Chondrocyte (in vitro differentiated cells): ENCODE measurements around the gene TMEM231. TPM values are rescaled to one million over a fixed set of nuclear protein-coding genes. Genes with fewer than 3 reads are reported as not detected.

Experiments
- DNase-seq: peaks from one replicate; pipeline ENCODE4 v3.0.0; 2021; ENCODE audit warnings: mixed read lengths, low spot score
- H3K27ac Mint-ChIP-seq: one replicate; pipeline ENCODE4 v1.8.0; 2021; ENCODE audit warnings: mild to moderate bottlenecking, moderate library complexity, mixed read lengths; ENCODE audit not compliant: unreplicated experiment
- H3K27me3 Mint-ChIP-seq: 2 replicates; pipeline ENCODE4 v1.8.0; 2021; ENCODE audit warnings: low read depth, mixed read lengths
- H3K36me3 Mint-ChIP-seq: 2 replicates; pipeline ENCODE4 v1.8.0; 2021; ENCODE audit warnings: low read depth, mixed read lengths
- H3K4me1 Mint-ChIP-seq: 2 replicates; pipeline ENCODE4 v1.8.0; 2021; ENCODE audit warnings: low read depth, mild to moderate bottlenecking, mixed read lengths
- H3K4me3 Mint-ChIP-seq: one replicate; pipeline ENCODE4 v1.8.0; 2021; ENCODE audit warnings: mild to moderate bottlenecking, moderate library complexity, mixed read lengths; ENCODE audit not compliant: unreplicated experiment
- H3K9me3 Mint-ChIP-seq: 2 replicates; pipeline ENCODE4 v1.8.0; 2021; ENCODE audit warnings: low read depth, mixed read lengths
- total RNA-seq: library from RNA; stranded (reverse); gene quantifications from 3 replicates; pipeline ENCODE4 v1.2.1, GENCODE V29; 2021
- TF ChIP-seq, protein P1 (sequence below): fragments of 200-600 bp; sonication (generic); IDR thresholded peaks from 2 replicates; pipeline ENCODE4 v1.5.0; 2021; ENCODE audit warnings: antibody characterized with exemption, mild to moderate bottlenecking, moderate library complexity

TMEM231 gene
- total RNA-seq, 1 donor from 2014 or later, result 7.1 TPM

- peak; percentile 95 for DNase-seq
- H3K4me3 Mint-ChIP-seq, result peak within 1 kb of the TSS; percentile 99
These were observed 10.1 kb upstream of the TMEM231 start, which contains the start of gene GABARAPL2 for GRCh38 chr16:75566040-75566757. Gene GABARAPL2, plus strand, starts transcription at chr16:75566379. Its CDS starts 108 bp downstream, at chr16:75566487.

GRCh38 chr16:75565640-75566039, 9.6 kb upstream of the TMEM231 start:
- peak; percentile 4 for DNase-seq
- peak overlapping the region; percentile 99 for H3K4me3 Mint-ChIP-seq
- H3K27ac Mint-ChIP-seq, result peak overlapping the region; percentile 92
- TF ChIP-seq, protein P1, sequence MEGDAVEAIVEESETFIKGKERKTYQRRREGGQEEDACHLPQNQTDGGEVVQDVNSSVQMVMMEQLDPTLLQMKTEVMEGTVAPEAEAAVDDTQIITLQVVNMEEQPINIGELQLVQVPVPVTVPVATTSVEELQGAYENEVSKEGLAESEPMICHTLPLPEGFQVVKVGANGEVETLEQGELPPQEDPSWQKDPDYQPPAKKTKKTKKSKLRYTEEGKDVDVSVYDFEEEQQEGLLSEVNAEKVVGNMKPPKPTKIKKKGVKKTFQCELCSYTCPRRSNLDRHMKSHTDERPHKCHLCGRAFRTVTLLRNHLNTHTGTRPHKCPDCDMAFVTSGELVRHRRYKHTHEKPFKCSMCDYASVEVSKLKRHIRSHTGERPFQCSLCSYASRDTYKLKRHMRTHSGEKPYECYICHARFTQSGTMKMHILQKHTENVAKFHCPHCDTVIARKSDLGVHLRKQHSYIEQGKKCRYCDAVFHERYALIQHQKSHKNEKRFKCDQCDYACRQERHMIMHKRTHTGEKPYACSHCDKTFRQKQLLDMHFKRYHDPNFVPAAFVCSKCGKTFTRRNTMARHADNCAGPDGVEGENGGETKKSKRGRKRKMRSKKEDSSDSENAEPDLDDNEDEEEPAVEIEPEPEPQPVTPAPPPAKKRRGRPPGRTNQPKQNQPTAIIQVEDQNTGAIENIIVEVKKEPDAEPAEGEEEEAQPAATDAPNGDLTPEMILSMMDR, result no peak
- H3K4me1 Mint-ChIP-seq, result peaks cover 23% of the 10 kb centered on the region
- H3K9me3 Mint-ChIP-seq, result no peaks in the 10 kb centered on the region
- H3K27me3 Mint-ChIP-seq, result peaks cover 6% of the 10 kb centered on the region
- no peaks in the 10 kb centered on the region for H3K36me3 Mint-ChIP-seq

More at GRCh38 chr16:75566040-75566757, 10.1 kb upstream of the TMEM231 start, which contains the start of gene GABARAPL2:
- H3K27ac Mint-ChIP-seq, result peak within 1 kb of the TSS; percentile 92
- H3K4me1 Mint-ChIP-seq, result peaks cover 23% of the 10 kb centered on the region
- H3K9me3 Mint-ChIP-seq, result no peaks in the 10 kb centered on the region
- TF ChIP-seq, protein P1, result no peak
- H3K27me3 Mint-ChIP-seq, result peaks cover 6% of the 10 kb centered on the region
- H3K36me3 Mint-ChIP-seq, result peaks cover under 1% of the 10 kb centered on the region

DNA sequence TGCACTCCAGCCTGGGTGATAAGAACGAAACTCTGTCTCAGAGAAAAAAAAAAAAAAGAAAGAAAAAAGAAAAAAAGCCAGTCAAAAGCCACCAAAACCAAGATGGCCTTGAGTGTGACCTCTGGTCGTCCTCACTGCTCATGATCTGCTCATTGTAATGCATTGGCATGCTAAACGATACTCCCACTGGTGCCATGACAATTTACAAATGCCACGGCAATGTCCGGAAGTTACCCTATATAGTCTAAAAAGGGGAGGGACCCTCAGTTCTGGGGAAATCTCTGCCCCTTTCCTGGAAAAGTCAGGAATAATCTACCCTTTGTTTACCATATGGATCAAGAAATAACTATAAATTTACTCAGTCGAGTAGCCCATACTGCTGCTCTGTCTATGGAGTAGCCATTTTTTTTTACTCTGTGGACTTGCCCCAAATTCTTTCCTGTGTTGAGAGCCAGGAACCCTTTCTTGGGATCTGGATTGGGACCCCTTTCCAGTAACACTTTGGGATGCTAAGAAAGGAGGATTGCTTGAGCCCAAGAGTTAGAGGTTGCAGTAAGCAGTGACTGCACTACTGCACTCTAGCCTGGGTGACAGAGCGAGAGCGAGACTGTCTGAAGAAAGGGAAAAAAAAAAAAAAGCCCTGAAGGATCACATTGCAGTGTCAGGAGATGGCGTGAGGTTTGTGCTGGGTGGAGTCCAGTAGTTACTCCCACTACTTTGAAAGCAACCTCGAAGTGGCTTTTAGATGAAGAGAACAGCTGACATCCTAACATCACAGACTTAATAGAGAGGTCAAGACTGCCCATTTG, 3.7 kb upstream of the TMEM231 start:
- Mint-ChIP-seq H3K9me3 (no peaks in the 10 kb centered on the region), H3K4me1 (peaks cover 15% of the 10 kb centered on the region), H3K4me3 (peak overlapping the region; percentile 35), H3K27me3 (peaks cover 6% of the 10 kb centered on the region), H3K36me3 (no peaks in the 10 kb centered on the region), H3K27ac (peak overlapping the region; percentile 76)
- TF ChIP-seq, protein P1, result no peak
- DNase-seq, result no peak

DNA sequence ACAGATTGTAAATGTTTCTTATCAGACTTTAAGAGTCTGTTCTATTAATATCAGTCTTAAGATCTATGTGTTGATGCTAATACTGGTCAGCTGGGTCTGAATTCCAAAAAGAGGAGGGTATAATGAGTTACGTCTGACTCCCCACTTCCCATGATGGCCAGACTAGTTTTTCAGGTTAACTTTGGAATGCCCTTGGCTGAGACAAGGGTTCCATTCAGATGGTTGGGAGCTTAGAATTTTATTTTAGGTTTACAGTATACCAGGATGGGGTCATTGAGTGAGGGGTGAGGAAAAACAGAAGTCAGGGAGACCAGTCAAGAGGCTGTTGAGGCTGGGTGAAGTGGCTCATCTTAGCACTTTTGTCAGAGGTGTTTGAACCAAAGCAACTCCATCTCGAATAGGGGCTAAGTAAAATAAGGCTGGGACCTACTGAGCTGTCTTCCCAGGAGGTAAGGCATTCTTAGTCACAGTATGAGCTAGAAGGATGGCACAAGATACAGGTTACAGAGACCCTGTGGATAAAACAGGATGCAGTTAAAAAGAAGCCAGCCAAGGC, 2.9 kb upstream of the TMEM231 start:
- no peaks in the 10 kb centered on the region for H3K9me3 Mint-ChIP-seq
- no peaks in the 10 kb centered on the region for H3K36me3 Mint-ChIP-seq
- H3K27me3 Mint-ChIP-seq, result peaks cover 5% of the 10 kb centered on the region
- H3K27ac Mint-ChIP-seq, result no peak overlapping the region
- no peak overlapping the region for H3K4me3 Mint-ChIP-seq
- peaks cover 19% of the 10 kb centered on the region for H3K4me1 Mint-ChIP-seq
- no peak for DNase-seq
- TF ChIP-seq, protein P1, result no peak

DNA sequence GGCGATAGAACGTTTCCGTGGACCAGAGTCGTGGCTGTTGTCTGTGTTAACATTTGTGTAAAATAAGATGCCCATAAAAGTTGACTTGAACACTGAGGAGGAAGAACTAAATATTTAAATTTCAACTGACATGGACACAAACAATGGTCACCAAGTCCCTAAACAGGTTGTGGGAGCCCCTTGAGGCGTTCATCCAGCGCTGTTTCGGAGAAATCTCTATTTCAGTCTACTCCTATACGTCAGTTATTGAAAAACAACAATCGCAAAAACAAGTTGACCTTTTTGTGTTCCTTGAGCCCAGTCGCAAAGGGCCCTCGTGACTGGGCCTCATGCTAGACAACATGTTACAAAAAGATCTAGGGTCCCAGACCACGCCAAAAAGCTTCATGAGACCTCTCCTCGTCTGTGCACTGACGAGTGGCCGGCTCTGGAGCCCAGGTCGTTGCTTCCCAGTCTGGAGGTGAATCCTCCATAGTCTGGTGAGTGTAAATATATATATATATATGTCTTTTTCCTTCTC, 439 bp upstream of the TMEM231 start:
- Mint-ChIP-seq H3K36me3 (no peaks in the 10 kb centered on the region), H3K9me3 (no peaks in the 10 kb centered on the region), H3K27me3 (no peaks in the 10 kb centered on the region), H3K27ac (peak overlapping the region; percentile 99), H3K4me1 (peaks cover 19% of the 10 kb centered on the region), H3K4me3 (peak overlapping the region; percentile 95)
- TF ChIP-seq, protein P1, result no peak
- DNase-seq, result no peak
